Panc1 (cell line): ENCODE data around the gene USP43. TPM values are rescaled to one million over a fixed set of nuclear protein-coding genes. Genes with fewer than 3 reads are reported as not detected.

Experiments
- ATAC-seq: fragments of 200-7000 bp; cut with Tn5 transposase; 2 replicates; pipeline ENCODE4 v1.9.1; 2020; ENCODE audit warnings: mild to moderate bottlenecking, moderate library complexity
- BruUV-seq: library from RNA; stranded (reverse); fragments of 400-500 nt; replicated peaks from 2 replicates; lab custom pipeline; 2021; lab: Mats Ljungman, UMichigan
- CTCF ChIA-PET: fragments of 300-600 bp; sonication (Branson Sonifier 250); formaldehyde crosslinking; loops from one replicate; lab custom pipeline; 2022; ENCODE audit warnings: antibody characterized with exemption; lab: Charles Lee
- POLR2A ChIA-PET: fragments of 300-600 bp; sonication (Branson Sonifier 250); formaldehyde crosslinking; loops from one replicate; lab custom pipeline; 2022; ENCODE audit warnings: antibody characterized with exemption; lab: Charles Lee
- DNase-seq: peaks from one replicate; pipeline ENCODE4 v3.0.0-alpha.2; 2010; ENCODE audit warnings: low read depth, low spot score
- H3K27ac ChIP-seq: 2 replicates; pipeline ENCODE4 v1.5.1; 2011; ENCODE audit warnings: mild to moderate bottlenecking, low read length, inconsistent platforms
- H3K27me3 ChIP-seq: fragments of 200-500 bp; sonication (Bioruptor generic); 2 replicates; pipeline ENCODE4 v1.6.0; 2014; ENCODE audit warnings: low read length, inconsistent platforms; ENCODE audit not compliant: control insufficient read depth, insufficient read depth
- H3K36me3 ChIP-seq: fragments of 200-500 bp; sonication (Bioruptor generic); 2 replicates; pipeline ENCODE4 v1.5.1; 2014; ENCODE audit warnings: inconsistent platforms, mild to moderate bottlenecking, low read length, moderate library complexity; ENCODE audit not compliant: control insufficient read depth, insufficient read depth
- H3K4me1 ChIP-seq: 2 replicates; pipeline ENCODE4 v1.5.1; 2011; ENCODE audit warnings: inconsistent platforms, mild to moderate bottlenecking, low read length, moderate library complexity; ENCODE audit not compliant: control insufficient read depth, insufficient read depth
- H3K4me3 ChIP-seq, 2 experiments: 2 replicates each; pipeline ENCODE4 v1.5.1; 2011 to 2012; ENCODE audit warnings: low read depth in 2 of 2, low read length in 2 of 2, mild to moderate bottlenecking in 2 of 2, inconsistent platforms in 1 of 2, moderate library complexity in 1 of 2
- H3K9me3 ChIP-seq: fragments of 200-500 bp; sonication (Bioruptor generic); 2 replicates; pipeline ENCODE4 v1.5.1; 2014; ENCODE audit warnings: low read depth, mild to moderate bottlenecking, inconsistent platforms, low read length, moderate library complexity; ENCODE audit not compliant: control insufficient read depth, insufficient read depth
- CTCF ChIP-seq: fragments of 450-650 bp; IDR thresholded peaks from 2 replicates; pipeline ENCODE4 v1.5.1; 2017; ENCODE audit warnings: mild to moderate bottlenecking
- POLR2AphosphoS5 ChIP-seq: IDR thresholded peaks from 2 replicates; pipeline ENCODE4 v1.6.1; 2012; ENCODE audit warnings: mild to moderate bottlenecking, low read depth, low read length, moderate library complexity
- REST ChIP-seq, 2 experiments: IDR thresholded peaks; 2 replicates each; pipeline ENCODE4 v1.6.1; 2011 to 2012; ENCODE audit warnings: low read depth in 2 of 2, control low read depth in 1 of 2, low read length in 1 of 2, mild to moderate bottlenecking in 1 of 2, moderate library complexity in 1 of 2; ENCODE audit not compliant: insufficient read depth in 1 of 2
- SIN3A ChIP-seq: IDR thresholded peaks from 2 replicates; pipeline ENCODE4 v1.6.1; 2012; ENCODE audit warnings: low read depth, mild to moderate bottlenecking, low read length, moderate library complexity, borderline replicate concordance; ENCODE audit not compliant: insufficient read depth
- TCF7L2 ChIP-seq: IDR thresholded peaks from 2 replicates; pipeline ENCODE4 v1.6.1; 2011; ENCODE audit warnings: mild to moderate bottlenecking, low read depth, low read length, inconsistent platforms
- in situ Hi-C: cut with HindIII; loops from 2 replicates; pipeline ENCODE4 v1.10.0; 2016; ENCODE audit warnings: low sequenced_read_pairs, low pct_unique_long_range_greater_than_20kb
- intact Hi-C: fragments of 100-400 bp; cut with micrococcal nuclease; formaldehyde crosslinking; loops from one replicate; pipeline ENCODE4 v1.10.0; 2022; ENCODE audit not compliant: unreplicated experiment
- total RNA-seq: library from RNA; stranded (reverse); gene quantifications from one replicate; pipeline ENCODE4 v1.2.1, GENCODE V29; 2021; ENCODE audit not compliant: unreplicated experiment

Gene USP43
- total RNA-seq, 1 experiment from 2014 or later, result 7.3 TPM

GRCh38 chr17:9702482-9702881, 57.2 kb downstream of the USP43 start:
- Histone ChIP-seq H3K4me3 (no peak overlapping the region), H3K27ac (no peak overlapping the region), H3K9me3 (no peaks in the 10 kb centered on the region), H3K36me3 (no peaks in the 10 kb centered on the region), H3K4me1 (no peaks in the 10 kb centered on the region), H3K27me3 (no peaks in the 10 kb centered on the region)
- intact Hi-C loops, result no loop called here
- no peak for TF ChIP-seq REST (IDR thresholded peaks at IDR 0.05; ENCODE audit: insufficient read depth in 1 of 2, low read depth in 2 of 2, low read length in 1 of 2)
- no peak for TF ChIP-seq CTCF
- TF ChIP-seq SIN3A, result no peak
- no peak for TF ChIP-seq TCF7L2
- no peak for TF ChIP-seq POLR2AphosphoS5
- in situ Hi-C loops, result no loop called here
- ATAC-seq (no peak), DNase-seq (no peak)
- ChIA-PET POLR2A (interaction anchor here (0.6 kb wide), 1 partner anchor 519 kb away, joined by 4 read pairs; no protein-coding TSS in a partner anchor), CTCF (no interaction called here)
- BruUV-seq, result no TSS peak

GRCh38 chr17:9702914-9703780, 57.8 kb downstream of the USP43 start:
- Histone ChIP-seq H3K27ac (no peak overlapping the region), H3K36me3 (no peaks in the 10 kb centered on the region), H3K4me3 (no peak overlapping the region), H3K27me3 (no peaks in the 10 kb centered on the region), H3K4me1 (no peaks in the 10 kb centered on the region), H3K9me3 (no peaks in the 10 kb centered on the region)
- intact Hi-C loops, result no loop called here
- ATAC-seq, result no peak
- in situ Hi-C loops, result no loop called here
- BruUV-seq, result no TSS peak
- no peak for TF ChIP-seq CTCF
- TF ChIP-seq REST (IDR thresholded peaks at IDR 0.05; ENCODE audit: insufficient read depth in 1 of 2, low read depth in 2 of 2, low read length in 1 of 2), result no peak
- no peak for TF ChIP-seq SIN3A
- TF ChIP-seq POLR2AphosphoS5, result no peak
- TF ChIP-seq TCF7L2, result no peak
- ChIA-PET CTCF (no interaction called here), POLR2A (no interaction called here)
- DNase-seq, result no peak
